ENCODE results near the gene ITK.

Gene ITK

GRCh38 chr5:157252711-157253465 lies 72.2 kb downstream of the ITK start:
- peak; percentile 89 for DNase-seq

GRCh38 chr5:157253547-157253946 lies 72.9 kb downstream of the ITK start:
- peak; percentile 26 for DNase-seq

GRCh38 chr5:157258450-157258849 lies 77.8 kb downstream of the ITK start:
- no peak for DNase-seq

- DNase-seq, result no peak
Observed at GRCh38 chr5:157259699-157260098, 79.1 kb downstream of the ITK start.

- DNase-seq, result no peak
Observed at GRCh38 chr5:157263496-157264090, 83.0 kb downstream of the ITK start.

- DNase-seq, result peak; percentile 86
Observed at GRCh38 chr5:157265714-157266285, 85.2 kb downstream of the ITK start, which contains the start of gene CYFIP2. TSS of gene CYFIP2 (plus strand) at chr5:157266123. CDS start at chr5:157285362, 19,239 bp downstream.

GRCh38 chr5:157266286-157267007 lies 85.8 kb downstream of the ITK start:
- peak; percentile 59 for DNase-seq

GRCh38 chr5:157267025-157267424 lies 86.4 kb downstream of the ITK start:
- no peak for DNase-seq

- DNase-seq, result no peak
Observed at GRCh38 chr5:157267761-157268480, 87.3 kb downstream of the ITK start.

GRCh38 chr5:157269165-157269671 lies 88.6 kb downstream of the ITK start:
- peak; percentile 45 for DNase-seq

GRCh38 chr5:157269761-157270272 lies 89.2 kb downstream of the ITK start:
- DNase-seq, result no peak

- no peak for DNase-seq
Observed at GRCh38 chr5:157270771-157271170, 90.1 kb downstream of the ITK start.

- DNase-seq, result peak; percentile 97
Observed at GRCh38 chr5:157271740-157272271, 91.2 kb downstream of the ITK start.

- peak; percentile 58 for DNase-seq
Observed at GRCh38 chr5:157273131-157273556, 92.5 kb downstream of the ITK start.

- DNase-seq, result no peak
Observed at GRCh38 chr5:157275403-157275802, 94.8 kb downstream of the ITK start.

GRCh38 chr5:157278319-157279037 lies 97.8 kb downstream of the ITK start:
- DNase-seq, result no peak

- DNase-seq, result no peak
Observed at GRCh38 chr5:157279605-157280239, 99.1 kb downstream of the ITK start.

- no peak for DNase-seq
Observed at GRCh38 chr5:157280927-157281326, 100.3 kb downstream of the ITK start.

GRCh38 chr5:157282150-157282549 lies 101.5 kb downstream of the ITK start:
- DNase-seq, result no peak

- peak; percentile 75 for DNase-seq
Observed at GRCh38 chr5:157283434-157283833, 102.8 kb downstream of the ITK start.
